Adipocyte (in vitro differentiated cells): ENCODE results near the gene HYDIN.

Source experiments
- DNase-seq: peaks from one replicate; pipeline ENCODE4 v3.0.0-alpha.2; 2015; ENCODE audit warnings: low read depth
- H3K27me3 ChIP-seq: replicated peaks from 2 replicates; pipeline ENCODE4 v1.7.0; 2013; ENCODE audit warnings: mild to moderate bottlenecking, low read length, moderate library complexity; ENCODE audit not compliant: control insufficient read depth, insufficient read depth
- H3K36me3 ChIP-seq: 2 replicates; pipeline ENCODE4 v1.7.0; 2013; ENCODE audit warnings: low read length, mild to moderate bottlenecking, moderate library complexity; ENCODE audit not compliant: control insufficient read depth, insufficient read depth, severe bottlenecking
- H3K4me1 ChIP-seq: 2 replicates; pipeline ENCODE4 v1.7.0; 2013; ENCODE audit warnings: mild to moderate bottlenecking, low read length, moderate library complexity; ENCODE audit not compliant: control insufficient read depth, insufficient read depth
- H3K4me3 ChIP-seq: 2 replicates; pipeline ENCODE4 v1.7.0; 2013; ENCODE audit warnings: mild to moderate bottlenecking, low read length, moderate library complexity
- H3K9ac ChIP-seq: 2 replicates; pipeline ENCODE4 v1.7.0; 2013; ENCODE audit warnings: mild to moderate bottlenecking, low read length, moderate library complexity
- H3K9me3 ChIP-seq: 2 replicates; pipeline ENCODE4 v1.7.0; 2013; ENCODE audit warnings: mild to moderate bottlenecking, low read length, moderate library complexity; ENCODE audit not compliant: control insufficient read depth

The HYDIN gene

DNA sequence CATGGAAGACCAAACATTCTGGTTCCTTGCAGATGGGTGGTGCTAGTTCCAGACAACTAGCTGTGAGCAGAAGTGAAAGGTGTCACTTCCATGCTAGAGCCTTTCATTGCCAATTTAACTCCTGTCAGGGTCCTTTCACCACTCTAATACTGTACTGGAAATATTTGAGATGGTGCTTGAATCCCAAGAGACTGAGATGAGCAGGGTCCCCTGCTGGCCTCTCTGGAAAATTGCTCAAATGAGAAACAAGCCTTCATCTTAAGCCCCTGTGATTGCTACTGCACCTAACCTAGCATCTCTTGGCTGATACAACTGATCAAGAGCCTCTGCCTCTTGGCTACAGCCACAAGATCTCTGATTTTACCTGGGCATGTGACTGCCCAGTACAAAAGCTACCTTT lies 422.2 kb downstream of the HYDIN start:
- H3K36me3 ChIP-seq: no peaks in the 10 kb centered on the region

DNA sequence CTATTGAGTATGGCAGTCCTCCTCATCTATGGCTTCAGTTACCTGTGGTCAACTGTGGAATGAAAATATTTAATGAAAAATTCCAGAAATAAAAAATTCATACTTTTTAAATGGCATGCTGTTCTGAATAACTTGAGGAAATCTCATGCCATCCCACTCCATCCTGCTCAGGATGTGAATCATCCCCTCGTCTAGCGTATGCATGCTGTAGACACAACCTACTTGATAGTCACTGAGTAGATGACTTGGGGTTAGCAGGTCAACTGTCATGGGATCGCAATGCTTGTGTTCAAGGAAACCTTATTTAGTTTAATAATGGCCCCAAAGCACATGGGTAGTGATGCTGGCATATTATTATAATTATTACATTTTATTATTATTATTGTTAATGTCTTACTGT lies 424.7 kb downstream of the HYDIN start:
- peaks cover 20% of the 10 kb centered on the region for H3K27me3 ChIP-seq
- H3K9ac ChIP-seq: no peak overlapping the region
- DNase-seq: peak; percentile 18
- no peaks in the 10 kb centered on the region for H3K36me3 ChIP-seq
- H3K4me1 ChIP-seq: peaks cover 4% of the 10 kb centered on the region
- no peak overlapping the region for H3K4me3 ChIP-seq
- H3K9me3 ChIP-seq: peaks cover 5% of the 10 kb centered on the region

More for the DNA sequence above, 422.2 kb downstream of the HYDIN start:
- Histone ChIP-seq H3K4me3 (no peak overlapping the region), H3K9me3 (peaks cover 5% of the 10 kb centered on the region), H3K4me1 (no peaks in the 10 kb centered on the region), H3K9ac (no peak overlapping the region), H3K27me3 (peaks cover 20% of the 10 kb centered on the region)
- DNase-seq: no peak

DNA sequence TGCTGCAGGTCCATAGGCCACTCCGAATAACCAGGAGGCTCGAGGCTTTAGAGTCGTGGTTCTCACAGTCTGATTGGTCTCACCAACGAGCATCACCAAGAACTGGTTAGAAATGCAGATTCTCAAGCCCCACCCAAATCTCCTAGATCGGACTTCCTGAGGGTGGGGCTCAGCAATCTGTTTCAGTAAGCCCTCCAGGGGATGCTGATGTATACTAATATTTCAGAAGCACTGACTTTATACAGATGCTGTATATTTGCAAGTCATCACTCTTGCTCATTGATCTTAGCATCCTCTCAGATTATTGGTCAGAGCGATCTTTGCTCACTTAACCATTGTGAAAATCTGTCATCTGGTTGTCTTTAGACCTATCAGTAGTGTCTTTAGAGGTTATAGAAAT lies 425.1 kb downstream of the HYDIN start:
- H3K4me3 ChIP-seq: no peak overlapping the region
- peaks cover 5% of the 10 kb centered on the region for H3K9me3 ChIP-seq
- no peak overlapping the region for H3K9ac ChIP-seq
- H3K27me3 ChIP-seq: peaks cover 20% of the 10 kb centered on the region
- no peaks in the 10 kb centered on the region for H3K36me3 ChIP-seq
- DNase-seq: no peak
- peaks cover 5% of the 10 kb centered on the region for H3K4me1 ChIP-seq

DNA sequence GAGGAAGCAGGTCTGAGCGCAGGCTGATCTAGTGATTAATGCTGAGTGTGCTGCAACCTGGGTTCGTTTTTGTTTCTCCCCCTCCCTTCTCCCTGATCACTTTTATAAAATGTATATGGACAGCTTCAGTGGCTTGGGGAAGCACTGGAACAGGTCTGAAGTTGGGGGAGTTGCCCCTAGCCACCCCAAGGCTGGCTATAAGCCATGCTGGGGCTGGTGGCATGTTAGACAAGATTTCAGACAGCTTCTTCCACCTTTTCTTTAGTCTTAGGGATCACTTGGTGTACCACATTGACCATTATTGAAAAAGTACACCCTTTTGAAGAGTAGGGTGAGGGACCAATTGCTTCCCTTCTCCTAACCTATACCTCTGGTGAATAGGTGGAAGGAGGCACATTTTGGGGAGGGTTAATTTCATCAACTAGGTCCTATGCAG lies 425.8 kb downstream of the HYDIN start:
- Histone ChIP-seq H3K36me3 (no peaks in the 10 kb centered on the region), H3K9me3 (peaks cover 5% of the 10 kb centered on the region), H3K4me3 (no peak overlapping the region), H3K27me3 (peaks cover 14% of the 10 kb centered on the region), H3K9ac (no peak overlapping the region), H3K4me1 (peaks cover 11% of the 10 kb centered on the region)
- no peak for DNase-seq

DNA sequence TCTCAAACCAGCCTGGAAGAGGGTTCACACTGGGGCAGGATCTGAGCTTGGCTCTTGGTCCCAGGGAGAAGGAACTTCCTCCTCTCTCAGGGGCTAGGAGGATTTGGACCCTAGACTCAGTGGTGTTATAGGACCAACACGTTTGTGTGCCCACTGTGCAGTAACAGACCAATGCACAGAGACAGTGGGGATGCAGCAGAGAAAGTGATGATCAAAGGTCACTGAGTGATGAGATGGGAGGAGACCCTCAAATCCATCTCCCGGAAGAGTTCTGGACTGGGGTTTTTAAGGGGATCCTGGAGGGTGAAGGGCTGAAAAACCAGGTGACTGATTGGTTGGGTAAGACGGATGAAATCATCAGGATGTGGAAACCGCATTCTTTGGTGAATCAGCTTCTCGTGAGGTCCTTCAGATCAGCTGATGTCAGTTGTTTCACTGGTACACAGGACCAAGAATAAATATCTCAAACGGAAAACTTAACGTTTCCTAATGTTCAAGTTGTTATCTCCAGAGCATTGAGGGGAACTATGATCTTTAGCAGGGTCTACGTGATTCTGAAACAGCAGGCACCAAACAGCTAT lies 426.3 kb downstream of the HYDIN start:
- H3K36me3 ChIP-seq: no peaks in the 10 kb centered on the region
- no peak overlapping the region for H3K4me3 ChIP-seq
- H3K4me1 ChIP-seq: peaks cover 11% of the 10 kb centered on the region
- H3K9ac ChIP-seq: no peak overlapping the region
- H3K27me3 ChIP-seq: peaks cover 10% of the 10 kb centered on the region
- H3K9me3 ChIP-seq: peaks cover 5% of the 10 kb centered on the region
- DNase-seq: peak; percentile 18

DNA sequence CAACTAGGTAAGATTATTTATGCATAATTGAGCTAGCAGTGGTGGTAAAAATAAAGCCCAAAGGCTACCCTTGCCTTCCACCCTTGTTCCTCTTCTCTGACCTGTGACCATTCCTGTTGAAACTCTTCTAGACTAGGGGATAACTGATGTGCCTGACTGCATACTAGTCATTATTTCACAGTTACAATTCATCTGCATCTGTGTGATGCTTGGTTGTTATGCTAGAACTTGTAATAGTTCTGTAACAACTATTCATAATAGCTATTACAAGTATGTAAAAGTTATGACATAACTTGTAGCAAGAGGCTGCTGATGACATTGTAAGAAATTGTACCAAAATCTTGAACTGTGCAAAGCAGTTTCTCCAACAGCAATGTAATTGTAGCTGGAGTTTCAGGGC lies 427.2 kb downstream of the HYDIN start:
- Histone ChIP-seq H3K9ac (no peak overlapping the region), H3K27me3 (peaks cover 2% of the 10 kb centered on the region), H3K4me3 (no peak overlapping the region), H3K4me1 (peaks cover 11% of the 10 kb centered on the region), H3K9me3 (peaks cover 5% of the 10 kb centered on the region), H3K36me3 (no peaks in the 10 kb centered on the region)
- DNase-seq: peak; percentile 3

DNA sequence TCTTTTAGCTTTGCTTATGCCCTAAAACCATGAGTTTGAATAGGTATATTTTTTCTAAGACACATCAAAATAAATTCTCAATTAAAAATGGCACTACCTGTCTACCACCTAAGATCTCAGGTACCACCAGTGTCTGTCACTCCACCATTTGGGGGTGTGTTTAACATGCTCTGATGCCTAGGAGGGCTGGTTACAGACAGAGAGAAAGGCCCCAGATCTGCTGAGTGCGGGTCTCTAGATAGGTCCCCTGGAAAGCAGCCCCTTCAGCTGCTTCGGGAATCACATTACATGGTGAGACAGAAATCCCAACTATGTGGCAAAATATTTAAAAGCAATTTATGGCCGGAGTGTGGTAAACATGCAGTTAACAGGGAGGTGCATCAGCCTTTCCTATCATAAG lies 428.9 kb downstream of the HYDIN start:
- H3K36me3 ChIP-seq: no peaks in the 10 kb centered on the region
- H3K4me3 ChIP-seq: peak overlapping the region; percentile 98
- no peaks in the 10 kb centered on the region for H3K27me3 ChIP-seq
- H3K9ac ChIP-seq: no peak overlapping the region
- peaks cover 11% of the 10 kb centered on the region for H3K4me1 ChIP-seq
- no peak for DNase-seq
- peaks cover 5% of the 10 kb centered on the region for H3K9me3 ChIP-seq

DNA sequence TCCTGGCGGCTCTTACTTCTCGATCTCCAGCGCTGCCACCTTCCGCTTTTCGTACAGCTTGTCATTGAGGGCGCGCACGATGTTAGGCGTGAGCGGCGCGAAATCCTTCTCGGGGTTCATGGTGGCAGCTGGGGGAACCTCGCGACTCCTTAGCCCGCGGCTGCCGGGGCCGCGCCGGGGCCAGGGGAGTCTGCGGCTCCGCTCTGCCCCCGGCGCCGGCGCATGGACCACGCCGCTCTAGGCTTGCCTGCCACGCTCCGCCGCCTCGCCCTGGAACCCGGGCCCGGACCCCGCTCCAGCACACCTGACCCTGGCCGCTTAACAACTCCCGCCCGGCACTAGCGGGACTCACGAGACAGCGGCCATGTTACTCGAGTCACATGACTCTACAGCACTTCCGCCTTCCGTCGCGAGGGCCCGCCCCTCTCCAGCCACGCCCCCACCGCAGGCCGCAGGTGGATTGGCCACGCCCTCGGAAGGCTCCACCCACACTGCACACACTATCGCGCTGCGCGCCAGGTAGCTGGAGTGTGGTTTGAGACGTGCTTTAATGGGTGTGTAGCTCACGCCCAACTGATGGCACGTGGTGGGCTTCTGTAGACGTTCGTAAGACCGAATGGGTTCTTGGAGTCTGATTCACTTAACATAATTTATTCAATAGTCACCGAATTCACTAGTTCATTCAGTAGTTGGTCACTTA lies 429.6 kb downstream of the HYDIN start, which contains the start of gene VAC14:
Gene VAC14 (minus strand): TSS at position 378 of the 700 bp plus-strand sequence. CDS start 258 bp downstream, at position 120.
- peaks cover 5% of the 10 kb centered on the region for H3K9me3 ChIP-seq
- H3K36me3 ChIP-seq: no peaks in the 10 kb centered on the region
- H3K9ac ChIP-seq: peak within 1 kb of the TSS; percentile 94
- no peaks in the 10 kb centered on the region for H3K27me3 ChIP-seq
- H3K4me3 ChIP-seq: peak within 1 kb of the TSS; percentile 98
- peak; percentile 94 for DNase-seq
- peaks cover 11% of the 10 kb centered on the region for H3K4me1 ChIP-seq

DNA sequence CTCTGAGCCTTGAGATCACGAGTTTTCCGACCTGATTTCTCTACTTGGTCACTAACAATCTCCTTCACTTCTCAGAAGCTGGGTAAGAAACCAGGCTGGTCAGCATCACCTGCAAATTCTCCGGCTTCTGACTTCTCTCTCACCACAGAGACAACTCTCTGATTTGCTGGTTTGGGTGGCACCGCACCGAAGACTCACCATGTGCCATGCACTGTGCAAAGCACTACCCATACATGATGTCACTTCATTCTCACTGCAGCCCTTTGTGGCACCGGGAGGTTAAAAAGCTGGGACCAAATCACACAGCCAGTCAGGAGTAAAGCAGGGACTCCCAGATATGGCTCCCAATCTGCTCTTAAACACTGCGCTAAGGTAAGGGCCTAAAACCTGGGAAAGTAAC lies 430.2 kb downstream of the HYDIN start:
- Histone ChIP-seq H3K4me3 (peak overlapping the region; percentile 98), H3K9me3 (peaks cover 5% of the 10 kb centered on the region), H3K9ac (peak overlapping the region; percentile 94), H3K27me3 (no peaks in the 10 kb centered on the region), H3K4me1 (peaks cover 11% of the 10 kb centered on the region), H3K36me3 (no peaks in the 10 kb centered on the region)
- DNase-seq: no peak

DNA sequence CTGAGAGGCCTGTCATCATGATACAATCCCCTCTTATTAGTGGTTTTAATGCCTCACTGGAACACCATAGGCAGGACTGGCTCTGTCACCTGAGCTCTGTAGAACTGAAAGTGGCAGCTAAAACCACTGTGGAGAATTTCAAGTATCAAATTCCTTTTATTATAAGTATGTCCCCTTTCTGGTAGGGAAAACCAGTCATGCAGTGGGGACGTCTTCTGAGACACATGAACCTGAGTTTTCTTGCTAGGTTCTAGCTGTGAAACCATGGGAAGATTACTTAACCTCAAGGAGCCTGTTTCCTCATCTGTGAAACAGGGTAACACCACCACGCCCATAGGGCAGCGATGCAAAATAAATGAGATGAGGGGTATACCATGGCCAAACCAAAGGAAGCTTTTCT lies 434.2 kb downstream of the HYDIN start:
- Histone ChIP-seq H3K36me3 (no peaks in the 10 kb centered on the region), H3K9me3 (no peaks in the 10 kb centered on the region), H3K9ac (no peak overlapping the region), H3K4me3 (no peak overlapping the region), H3K27me3 (no peaks in the 10 kb centered on the region), H3K4me1 (peaks cover 10% of the 10 kb centered on the region)
- DNase-seq: no peak

DNA sequence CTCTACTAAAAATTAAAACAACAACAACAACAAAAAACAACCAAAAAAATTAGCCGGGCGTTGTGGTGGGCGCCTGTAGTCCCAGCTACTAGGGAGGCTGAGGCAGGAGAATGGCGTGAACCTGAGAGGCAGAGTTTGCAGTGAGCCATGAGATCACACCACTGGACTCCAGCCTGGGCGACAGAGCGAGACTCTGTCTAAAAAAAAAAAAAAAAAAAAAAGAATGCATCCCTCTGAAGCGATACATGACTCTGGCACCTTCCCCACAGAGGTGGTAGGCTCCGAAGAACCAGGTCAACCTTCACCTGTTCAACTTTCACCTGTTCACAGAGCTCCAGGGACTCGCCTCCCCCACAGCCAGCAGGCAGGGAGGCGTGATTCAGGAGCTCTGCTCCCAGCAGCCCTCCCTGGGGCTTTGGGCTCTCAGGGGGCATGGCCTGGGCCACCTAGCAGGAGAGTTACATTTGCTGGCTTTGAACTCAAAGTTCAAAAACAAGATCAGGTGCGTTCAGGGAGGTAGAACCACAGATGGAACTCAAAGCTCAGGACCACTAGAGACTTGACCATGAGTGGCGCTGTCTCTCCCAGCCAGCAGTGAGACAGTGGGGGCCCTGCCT lies 435.1 kb downstream of the HYDIN start:
- Histone ChIP-seq H3K9ac (no peak overlapping the region), H3K36me3 (no peaks in the 10 kb centered on the region), H3K9me3 (no peaks in the 10 kb centered on the region), H3K27me3 (no peaks in the 10 kb centered on the region), H3K4me3 (no peak overlapping the region), H3K4me1 (peaks cover 7% of the 10 kb centered on the region)
- no peak for DNase-seq
